Prostate gland (tissue), 2 donors: ENCODE measurements around the gene PFN3.

Source experiments
- POLR2A ChIP-seq: fragments of 450-650 bp; IDR thresholded peaks from one replicate; pipeline ENCODE4 v1.6.1; 2016; ENCODE audit warnings: antibody characterized with exemption, mild to moderate bottlenecking
- POLR2AphosphoS5 ChIP-seq: sonication (generic); formaldehyde crosslinking; IDR thresholded peaks from one replicate; pipeline ENCODE4 v1.6.1; 2017; ENCODE audit warnings: antibody characterized with exemption
- TF ChIP-seq, protein P1 (sequence below), 4 experiments: fragments of 200-600 bp in 2 of 4; fragments of 450-650 bp in 2 of 4; sonication (generic) in 2 of 4; IDR thresholded peaks; 1 replicate in 3 of 4; 2 replicates in 1 of 4; pipeline ENCODE4 v1.5.1; 2016 to 2019; ENCODE audit warnings: antibody characterized with exemption in 4 of 4, mild to moderate bottlenecking in 2 of 4, moderate library complexity in 2 of 4

- TF ChIP-seq, protein P1, sequence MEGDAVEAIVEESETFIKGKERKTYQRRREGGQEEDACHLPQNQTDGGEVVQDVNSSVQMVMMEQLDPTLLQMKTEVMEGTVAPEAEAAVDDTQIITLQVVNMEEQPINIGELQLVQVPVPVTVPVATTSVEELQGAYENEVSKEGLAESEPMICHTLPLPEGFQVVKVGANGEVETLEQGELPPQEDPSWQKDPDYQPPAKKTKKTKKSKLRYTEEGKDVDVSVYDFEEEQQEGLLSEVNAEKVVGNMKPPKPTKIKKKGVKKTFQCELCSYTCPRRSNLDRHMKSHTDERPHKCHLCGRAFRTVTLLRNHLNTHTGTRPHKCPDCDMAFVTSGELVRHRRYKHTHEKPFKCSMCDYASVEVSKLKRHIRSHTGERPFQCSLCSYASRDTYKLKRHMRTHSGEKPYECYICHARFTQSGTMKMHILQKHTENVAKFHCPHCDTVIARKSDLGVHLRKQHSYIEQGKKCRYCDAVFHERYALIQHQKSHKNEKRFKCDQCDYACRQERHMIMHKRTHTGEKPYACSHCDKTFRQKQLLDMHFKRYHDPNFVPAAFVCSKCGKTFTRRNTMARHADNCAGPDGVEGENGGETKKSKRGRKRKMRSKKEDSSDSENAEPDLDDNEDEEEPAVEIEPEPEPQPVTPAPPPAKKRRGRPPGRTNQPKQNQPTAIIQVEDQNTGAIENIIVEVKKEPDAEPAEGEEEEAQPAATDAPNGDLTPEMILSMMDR (IDR thresholded peaks at IDR 0.05) = no peak
- TF ChIP-seq POLR2AphosphoS5 (no peak), POLR2A (no peak)
Measured at GRCh38 chr5:177367981-177368868, 32.2 kb downstream of the PFN3 start.
